Fibroblast of skin of right biceps (primary cell): ENCODE results near the gene TLL2.

Source experiments
- DNase-seq: peaks from one replicate; pipeline ENCODE4 v3.0.0-alpha.2; 2013

Gene TLL2

GRCh38 chr10:96317067-96317833 lies 196.5 kb downstream of the TLL2 start:
- no peak for DNase-seq
